ENCODE data around the gene TRIOBP. TPM values are rescaled to one million over a fixed set of nuclear protein-coding genes. Genes with fewer than 3 reads are reported as not detected.
"Not testable (repeated sequence)": the region's sequence is repeated elsewhere in the genome, so short reads cannot be mapped to it uniquely, and the experiment has no call there.

The TRIOBP gene
- total and polyA plus RNA-seq, 3 experiments from 2014 or later, result 13.6 to 26.7 (median 26.1) TPM

DNA sequence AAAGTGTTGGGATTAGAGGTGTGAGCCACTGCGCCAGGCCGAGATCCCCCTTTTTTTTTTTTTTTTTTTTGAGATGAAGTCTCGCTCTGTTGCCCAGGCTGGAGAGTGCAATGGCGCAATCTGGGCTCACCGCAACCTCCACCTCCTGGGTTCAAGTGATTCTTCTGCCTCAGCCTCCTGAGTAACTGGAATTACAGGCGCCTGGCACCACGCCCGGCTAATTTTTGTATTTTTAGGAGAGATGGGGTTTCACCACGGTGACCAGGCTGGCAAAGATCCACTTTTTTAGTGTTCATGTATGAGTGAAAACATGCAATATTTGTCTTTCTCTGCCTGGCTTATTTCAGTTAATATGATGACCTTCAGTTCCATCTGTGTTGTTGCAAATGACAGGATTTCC, 103.1 kb downstream of the TRIOBP start:
- H3K27me3 ChIP-seq (ENCODE audit: insufficient read depth, low read length, poor library complexity, severe bottlenecking), result peaks cover 10% of the 10 kb centered on the region
- POLR2A ChIA-PET, result interaction anchor here (0.7 kb wide), 1 partner anchor 101 kb away, joined by 3 read pairs; no protein-coding TSS in a partner anchor
- peaks cover 26% of the 10 kb centered on the region in 2 donors for H3K27me3 Mint-ChIP-seq
- H3K4me3 Mint-ChIP-seq; H3K27ac ChIP-seq (ENCODE audit: low read depth, low read length); DNase-seq; CTCF ChIA-PET; H3K27ac Mint-ChIP-seq; H3K9me3 ChIP-seq (ENCODE audit: low read length); H3K4me3 ChIP-seq (ENCODE audit: low read length); H3K36me3 ChIP-seq (ENCODE audit: insufficient read depth, low read length); H3K36me3 Mint-ChIP-seq; H3K9me3 Mint-ChIP-seq: not testable (repeated sequence)
- peaks cover 12 to 22% (median 16%) of the 10 kb centered on the region in 3 donors for H3K4me1 Mint-ChIP-seq
- H3K4me1 ChIP-seq (ENCODE audit: insufficient read depth, low read length), result peaks cover 12% of the 10 kb centered on the region

DNA sequence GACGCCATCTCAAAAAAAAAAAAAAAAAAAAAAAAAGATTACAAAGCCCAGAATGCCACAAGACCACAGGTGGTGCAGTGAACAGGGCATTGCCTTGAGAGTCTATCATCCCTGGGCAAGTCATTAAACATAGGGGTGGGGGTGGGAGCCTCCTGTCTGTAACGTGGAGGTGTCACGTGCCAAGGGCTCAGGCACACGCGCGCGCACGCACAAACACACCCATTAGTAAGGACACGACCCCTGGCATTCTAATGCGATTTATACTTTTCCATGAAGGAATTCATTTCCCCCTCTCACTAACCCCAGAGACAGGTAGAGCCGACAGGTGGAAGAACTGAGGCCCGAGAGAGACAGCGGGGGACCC, 105.1 kb downstream of the TRIOBP start:
- no peaks in the 10 kb centered on the region for H3K36me3 ChIP-seq (ENCODE audit: insufficient read depth, low read length)
- no peaks in the 10 kb centered on the region for H3K9me3 ChIP-seq (ENCODE audit: low read length)
- H3K27ac ChIP-seq (ENCODE audit: low read depth, low read length), result peak overlapping the region; percentile 8
- H3K4me3 Mint-ChIP-seq, result peak overlapping the region in 6 of 7 donors; percentile 48 to 73 (median 66)
- H3K27me3 Mint-ChIP-seq, result peaks cover 40 to 42% of the 10 kb centered on the region in 2 donors
- H3K9me3 Mint-ChIP-seq, result no peaks in the 10 kb centered on the region
- H3K36me3 Mint-ChIP-seq, result no peaks in the 10 kb centered on the region
- H3K4me1 Mint-ChIP-seq, result peaks cover 25 to 39% (median 26%) of the 10 kb centered on the region in 3 donors
- peaks cover 27% of the 10 kb centered on the region for H3K27me3 ChIP-seq (ENCODE audit: insufficient read depth, low read length, poor library complexity, severe bottlenecking)
- H3K4me3 ChIP-seq (ENCODE audit: low read length), result peak overlapping the region; percentile 40
- POLR2A ChIA-PET, result no interaction called here
- CTCF ChIA-PET, result interaction anchor here (1.1 to 1.2 kb wide), 2 partner anchors 16 to 61 kb away, joined by 3 to 4 read pairs; no protein-coding TSS in a partner anchor
- no peak for DNase-seq
- no peak overlapping the region for H3K27ac Mint-ChIP-seq
- H3K4me1 ChIP-seq (ENCODE audit: insufficient read depth, low read length), result peaks cover 30% of the 10 kb centered on the region

DNA sequence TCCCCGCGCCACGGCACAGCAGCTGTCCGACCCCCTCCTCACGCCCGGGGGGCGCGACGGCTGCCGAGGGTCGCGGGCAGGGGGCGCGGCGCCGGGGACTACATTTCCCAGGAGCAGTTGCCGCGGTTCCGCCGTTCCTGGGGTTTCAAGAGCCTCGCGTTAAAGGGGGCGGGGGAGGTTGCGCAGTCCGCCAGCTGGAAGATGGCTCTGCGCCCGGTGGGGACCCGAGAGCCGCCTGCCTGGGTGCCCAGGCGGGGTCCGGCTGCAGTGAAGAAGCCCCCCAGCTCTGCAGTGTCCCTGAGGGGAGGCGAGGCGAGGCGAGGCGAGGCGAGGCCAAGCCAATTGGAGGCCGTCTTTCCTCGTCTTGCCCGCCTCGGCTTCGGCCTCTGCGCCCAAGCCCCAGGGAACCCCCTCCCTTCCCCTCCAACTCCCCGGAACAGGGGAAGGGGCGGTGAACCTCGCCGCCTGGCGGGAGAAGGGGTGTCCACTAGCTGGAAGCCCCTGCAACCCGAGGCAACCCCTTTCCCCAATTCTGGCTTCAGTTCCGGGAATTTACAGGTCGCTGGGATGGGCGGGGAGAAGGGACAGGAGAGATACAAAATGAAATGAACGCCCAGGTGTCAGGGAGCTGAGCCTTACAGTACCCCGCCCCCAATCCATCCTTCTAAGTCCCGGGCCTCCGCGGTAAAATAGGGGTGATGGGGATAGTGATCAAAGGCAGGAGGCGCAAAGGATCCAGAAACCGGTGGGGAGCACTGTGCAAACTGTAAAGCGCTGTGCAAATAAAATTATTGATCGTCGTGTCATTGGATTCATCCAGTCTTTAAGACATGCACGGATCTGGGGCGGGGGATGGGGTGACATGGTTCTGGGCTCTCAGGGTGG, 105.7 kb downstream of the TRIOBP start:
- Mint-ChIP-seq H3K4me3 (peak overlapping the region; percentile 48 to 80 (median 64)), H3K9me3 (no peaks in the 10 kb centered on the region), H3K27me3 (peaks cover 46 to 48% of the 10 kb centered on the region in 2 donors), H3K36me3 (no peaks in the 10 kb centered on the region), H3K27ac (peak overlapping the region in 2 of 8 donors; percentile 21 to 34), H3K4me1 (peaks cover 30 to 45% (median 33%) of the 10 kb centered on the region in 3 donors)
- Histone ChIP-seq H3K36me3 (ENCODE audit: insufficient read depth, low read length) (no peaks in the 10 kb centered on the region), H3K4me1 (ENCODE audit: insufficient read depth, low read length) (peaks cover 34% of the 10 kb centered on the region), H3K27me3 (ENCODE audit: insufficient read depth, low read length, poor library complexity, severe bottlenecking) (peaks cover 33% of the 10 kb centered on the region), H3K27ac (ENCODE audit: low read depth, low read length) (peak overlapping the region; percentile 8), H3K4me3 (ENCODE audit: low read length) (peak overlapping the region; percentile 40), H3K9me3 (ENCODE audit: low read length) (no peaks in the 10 kb centered on the region)
- ChIA-PET CTCF (interaction anchor here (1.1 to 1.2 kb wide), 2 partner anchors 16 to 61 kb away, joined by 3 to 4 read pairs; no protein-coding TSS in a partner anchor), POLR2A (no interaction called here)
- no peak for DNase-seq

DNA sequence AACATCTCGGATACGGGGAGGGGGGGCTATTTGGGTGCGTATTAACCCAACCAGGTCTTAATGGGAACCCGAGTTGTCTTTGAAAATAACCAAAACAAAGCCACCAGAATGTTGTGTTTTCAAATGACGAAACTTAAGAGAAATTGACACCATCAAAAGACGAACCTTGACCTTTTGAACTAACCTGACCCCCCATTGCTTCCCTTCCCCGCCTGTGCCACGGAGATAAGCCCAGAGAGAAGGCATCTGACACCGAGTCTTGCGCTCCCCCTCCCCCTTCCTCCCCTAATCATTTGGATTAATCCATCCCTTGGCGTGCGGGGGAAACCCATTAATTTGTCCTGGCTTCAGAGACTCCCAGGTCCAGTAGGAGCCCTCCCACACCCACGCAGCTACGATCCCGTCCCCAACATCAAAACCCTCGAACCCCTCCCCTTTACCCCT, 106.4 kb downstream of the TRIOBP start:
- H3K4me3 Mint-ChIP-seq, result peak overlapping the region; percentile 39 to 80 (median 62)
- Histone ChIP-seq H3K27ac (ENCODE audit: low read depth, low read length) (peak overlapping the region; percentile 8), H3K4me1 (ENCODE audit: insufficient read depth, low read length) (peaks cover 41% of the 10 kb centered on the region), H3K9me3 (ENCODE audit: low read length) (no peaks in the 10 kb centered on the region), H3K36me3 (ENCODE audit: insufficient read depth, low read length) (no peaks in the 10 kb centered on the region), H3K27me3 (ENCODE audit: insufficient read depth, low read length, poor library complexity, severe bottlenecking) (peaks cover 37% of the 10 kb centered on the region), H3K4me3 (ENCODE audit: low read length) (no peak overlapping the region)
- no peaks in the 10 kb centered on the region for H3K36me3 Mint-ChIP-seq
- H3K27me3 Mint-ChIP-seq, result peaks cover 51% of the 10 kb centered on the region in 2 donors
- ChIA-PET POLR2A (no interaction called here), CTCF (interaction anchor here (1.1 to 1.2 kb wide), 2 partner anchors 15 to 60 kb away, joined by 3 to 4 read pairs; no protein-coding TSS in a partner anchor)
- DNase-seq, result no peak
- no peaks in the 10 kb centered on the region for H3K9me3 Mint-ChIP-seq
- H3K27ac Mint-ChIP-seq, result peak overlapping the region in 2 of 8 donors; percentile 21 to 34
- peaks cover 32 to 51% (median 37%) of the 10 kb centered on the region in 3 donors for H3K4me1 Mint-ChIP-seq

DNA sequence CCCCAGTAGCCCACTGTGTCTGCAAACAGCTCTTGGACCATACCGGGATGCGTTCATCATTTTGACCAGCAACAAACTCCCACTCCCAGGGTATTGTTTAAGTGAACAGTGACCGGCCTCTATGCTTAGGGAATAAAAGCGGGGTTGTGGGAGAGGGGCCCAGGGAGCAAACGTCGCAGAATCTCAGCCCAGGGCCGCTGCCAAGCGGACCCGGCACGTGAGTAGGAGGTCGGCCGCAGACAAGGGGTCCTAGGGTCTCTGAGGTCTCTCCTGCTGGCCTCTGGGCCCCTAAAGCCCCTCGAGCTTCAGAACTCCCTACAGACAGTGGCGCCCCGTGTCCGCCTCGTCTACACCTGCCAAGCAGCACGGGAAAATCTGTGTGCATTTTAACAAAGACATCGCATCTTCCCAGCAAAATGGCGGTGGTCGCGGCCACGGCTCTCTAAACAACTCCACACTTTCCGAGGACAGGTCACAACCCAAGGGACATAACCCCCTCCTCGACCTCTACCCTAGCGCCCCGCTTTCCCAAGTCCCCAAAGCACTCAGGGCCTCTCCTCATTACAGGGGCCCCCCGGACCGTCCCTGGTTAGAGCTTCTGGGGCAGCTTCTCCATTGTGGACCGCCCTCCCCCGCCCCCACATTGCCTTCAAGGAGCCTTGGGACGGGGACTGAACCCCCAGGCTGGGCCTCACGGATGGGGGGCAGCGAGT, 106.9 kb downstream of the TRIOBP start:
- ChIA-PET POLR2A (no interaction called here), CTCF (interaction anchor here (1.9 kb wide), 1 partner anchor 170 kb away, joined by 5 read pairs; no protein-coding TSS in a partner anchor)
- Mint-ChIP-seq H3K36me3 (no peaks in the 10 kb centered on the region), H3K27ac (peak overlapping the region in 2 of 8 donors; percentile 29 to 34), H3K4me1 (peaks cover 34 to 57% (median 40%) of the 10 kb centered on the region in 3 donors), H3K4me3 (peak overlapping the region; percentile 22 to 85 (median 58)), H3K9me3 (no peaks in the 10 kb centered on the region), H3K27me3 (peaks cover 53 to 55% of the 10 kb centered on the region in 2 donors)
- Histone ChIP-seq H3K4me3 (ENCODE audit: low read length) (no peak overlapping the region), H3K36me3 (ENCODE audit: insufficient read depth, low read length) (no peaks in the 10 kb centered on the region), H3K4me1 (ENCODE audit: insufficient read depth, low read length) (peaks cover 45% of the 10 kb centered on the region), H3K27ac (ENCODE audit: low read depth, low read length) (no peak overlapping the region), H3K9me3 (ENCODE audit: low read length) (no peaks in the 10 kb centered on the region), H3K27me3 (ENCODE audit: insufficient read depth, low read length, poor library complexity, severe bottlenecking) (peaks cover 40% of the 10 kb centered on the region)
- no peak for DNase-seq

DNA sequence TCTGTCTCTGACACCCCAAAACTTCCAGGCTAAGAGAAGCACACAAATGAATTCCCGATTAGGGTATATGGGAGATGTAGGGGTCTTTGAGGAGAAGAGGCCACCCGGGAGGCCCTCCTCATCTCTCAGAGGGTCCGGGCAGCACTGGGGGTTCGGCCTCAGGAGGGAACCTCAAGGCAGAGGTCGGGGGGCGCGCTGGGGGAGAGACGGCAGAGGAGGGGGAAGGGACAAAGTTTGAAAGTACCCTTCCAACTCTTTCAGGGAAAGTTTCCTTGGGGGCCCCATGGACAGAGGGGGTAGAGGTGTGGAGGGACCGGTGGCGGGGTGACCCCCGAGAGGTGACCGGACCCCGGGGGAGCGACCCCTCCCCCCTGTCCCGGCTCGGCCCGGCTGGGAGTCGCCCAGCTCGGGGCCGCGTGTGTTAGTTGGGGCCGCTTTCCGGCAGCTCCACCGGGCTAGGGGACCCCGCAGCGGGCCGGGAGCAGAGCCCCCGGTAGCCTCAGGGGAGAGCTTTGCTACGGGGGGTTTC, 107.6 kb downstream of the TRIOBP start:
- no peak for DNase-seq
- Mint-ChIP-seq H3K4me3 (peak overlapping the region; percentile 22 to 80 (median 58)), H3K27me3 (peaks cover 57 to 61% of the 10 kb centered on the region in 2 donors), H3K27ac (peak overlapping the region in 1 of 8 donors; percentile 29), H3K9me3 (no peaks in the 10 kb centered on the region), H3K4me1 (peaks cover 34 to 59% (median 40%) of the 10 kb centered on the region in 3 donors), H3K36me3 (no peaks in the 10 kb centered on the region)
- H3K27me3 ChIP-seq (ENCODE audit: insufficient read depth, low read length, poor library complexity, severe bottlenecking), result peaks cover 46% of the 10 kb centered on the region
- H3K9me3 ChIP-seq (ENCODE audit: low read length), result no peaks in the 10 kb centered on the region
- H3K36me3 ChIP-seq (ENCODE audit: insufficient read depth, low read length), result no peaks in the 10 kb centered on the region
- CTCF ChIA-PET, result interaction anchor here (1.9 kb wide), 1 partner anchor 171 kb away, joined by 5 read pairs; no protein-coding TSS in a partner anchor
- no peak overlapping the region for H3K27ac ChIP-seq (ENCODE audit: low read depth, low read length)
- POLR2A ChIA-PET, result no interaction called here
- H3K4me1 ChIP-seq (ENCODE audit: insufficient read depth, low read length), result peaks cover 45% of the 10 kb centered on the region
- H3K4me3 ChIP-seq (ENCODE audit: low read length), result no peak overlapping the region

DNA sequence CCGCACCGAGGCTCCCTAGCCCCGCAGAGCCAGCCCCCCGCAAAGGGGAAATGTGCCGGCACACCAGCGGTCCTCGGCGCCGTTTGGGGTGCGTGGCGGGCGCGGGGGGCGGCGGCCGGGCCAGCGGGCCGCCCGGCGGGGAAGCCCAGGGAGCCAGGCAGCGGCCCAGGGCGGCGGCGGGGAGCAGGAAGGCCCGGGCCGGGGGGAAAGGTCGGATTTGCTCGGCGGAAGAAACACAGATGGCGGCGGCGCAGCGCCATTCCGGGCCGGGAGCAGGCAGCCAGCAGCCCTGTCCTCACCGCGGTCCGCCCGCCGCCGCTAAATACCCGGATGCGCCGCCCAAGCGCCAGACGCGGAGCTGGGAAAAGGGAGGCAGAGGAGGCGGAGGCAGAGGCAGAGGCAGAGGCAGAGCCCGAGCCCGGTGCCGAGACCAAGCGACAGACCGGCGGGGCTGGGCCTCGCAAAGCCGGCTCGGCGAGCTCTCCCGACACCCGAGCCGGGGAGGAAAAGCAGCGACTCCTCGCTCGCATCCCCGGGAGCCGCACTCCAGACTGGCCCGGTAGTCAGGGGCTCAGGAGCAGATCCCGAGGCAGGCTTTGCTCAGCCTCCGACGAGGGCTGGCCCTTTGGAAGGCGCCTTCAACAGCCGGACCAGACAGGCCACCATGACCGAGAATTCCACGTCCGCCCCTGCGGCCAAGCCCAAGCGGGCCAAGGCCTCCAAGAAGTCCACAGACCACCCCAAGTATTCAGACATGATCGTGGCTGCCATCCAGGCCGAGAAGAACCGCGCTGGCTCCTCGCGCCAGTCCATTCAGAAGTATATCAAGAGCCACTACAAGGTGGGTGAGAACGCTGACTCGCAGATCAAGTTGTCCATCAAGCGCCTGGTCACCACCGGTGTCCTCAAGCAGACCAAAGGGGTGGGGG, 108.3 kb downstream of the TRIOBP start:
- Mint-ChIP-seq H3K36me3 (no peaks in the 10 kb centered on the region), H3K27ac (peak overlapping the region in 4 of 8 donors; percentile 9 to 63 (median 31)), H3K4me1 (peaks cover 34 to 59% (median 40%) of the 10 kb centered on the region in 3 donors), H3K9me3 (no peaks in the 10 kb centered on the region), H3K27me3 (peaks cover 61 to 65% of the 10 kb centered on the region in 2 donors), H3K4me3 (peak overlapping the region; percentile 48 to 82 (median 56))
- Histone ChIP-seq H3K27me3 (ENCODE audit: insufficient read depth, low read length, poor library complexity, severe bottlenecking) (peaks cover 52% of the 10 kb centered on the region), H3K36me3 (ENCODE audit: insufficient read depth, low read length) (no peaks in the 10 kb centered on the region), H3K4me3 (ENCODE audit: low read length) (peak overlapping the region; percentile 72), H3K27ac (ENCODE audit: low read depth, low read length) (no peak overlapping the region), H3K9me3 (ENCODE audit: low read length) (no peaks in the 10 kb centered on the region), H3K4me1 (ENCODE audit: insufficient read depth, low read length) (peaks cover 45% of the 10 kb centered on the region)
- ChIA-PET POLR2A (interaction anchor here (0.6 kb wide), 1 partner anchor 197 kb away, joined by 9 read pairs; no protein-coding TSS in a partner anchor), CTCF (interaction anchor here (1.9 kb wide), 1 partner anchor 172 kb away, joined by 5 read pairs; no protein-coding TSS in a partner anchor)
- peak; percentile 28 to 66 (median 45) for DNase-seq

Data from CD8-positive, alpha-beta memory T cell (primary cell).